Measurements from ENCODE around the gene CACNA1B.
"Not testable (repeated sequence)": the region's sequence is repeated elsewhere in the genome, so short reads cannot be mapped to it uniquely, and the experiment has no call there.

CACNA1B gene

GRCh38 chr9:137890768-137891587 lies 13.4 kb downstream of the CACNA1B start:
- DNase-seq = not testable (repeated sequence)

DNA sequence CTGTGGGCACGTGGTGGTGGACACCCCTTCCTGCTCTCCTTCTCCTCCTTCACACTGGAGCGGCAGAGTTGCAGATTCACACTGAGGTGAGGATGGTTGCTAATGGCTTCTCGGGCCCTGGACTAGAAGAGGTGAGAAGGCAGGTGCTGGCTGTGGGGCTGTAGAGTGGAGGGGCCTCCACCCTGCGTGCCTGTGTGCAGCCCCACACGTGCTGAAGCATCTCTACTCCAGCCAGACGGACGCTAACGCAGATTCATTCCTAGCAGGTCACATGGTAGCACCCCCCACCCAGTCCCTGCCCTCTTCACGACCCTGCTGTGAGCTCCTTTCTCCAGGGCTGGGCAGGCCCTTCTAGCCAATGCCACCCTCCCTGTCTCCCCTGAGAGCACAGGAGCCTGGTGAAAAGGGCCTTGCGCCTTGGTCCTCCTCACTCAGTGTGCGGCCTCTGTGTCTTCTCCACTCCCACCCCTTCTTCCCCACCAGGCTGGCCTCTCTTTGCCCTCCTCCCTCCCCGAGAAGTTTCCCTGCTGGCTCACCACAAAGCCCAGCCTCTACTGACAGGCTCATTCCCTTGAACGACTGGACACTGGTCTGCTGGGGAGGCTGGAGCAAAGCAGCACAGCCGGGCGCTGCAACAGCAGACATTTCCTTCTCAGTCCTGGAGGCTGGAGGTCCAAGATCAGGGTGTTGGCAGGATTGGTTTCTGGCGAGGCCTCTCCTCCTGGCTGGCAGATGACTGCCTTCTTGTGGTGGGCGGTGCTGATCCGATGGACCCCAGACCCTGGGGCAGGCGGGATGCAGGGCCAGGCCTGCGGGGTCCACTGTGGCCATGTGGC lies 14.2 kb downstream of the CACNA1B start:
- DNase-seq = no peak

GRCh38 chr9:137892424-137893191 lies 15.0 kb downstream of the CACNA1B start:
- no peak for DNase-seq

DNA sequence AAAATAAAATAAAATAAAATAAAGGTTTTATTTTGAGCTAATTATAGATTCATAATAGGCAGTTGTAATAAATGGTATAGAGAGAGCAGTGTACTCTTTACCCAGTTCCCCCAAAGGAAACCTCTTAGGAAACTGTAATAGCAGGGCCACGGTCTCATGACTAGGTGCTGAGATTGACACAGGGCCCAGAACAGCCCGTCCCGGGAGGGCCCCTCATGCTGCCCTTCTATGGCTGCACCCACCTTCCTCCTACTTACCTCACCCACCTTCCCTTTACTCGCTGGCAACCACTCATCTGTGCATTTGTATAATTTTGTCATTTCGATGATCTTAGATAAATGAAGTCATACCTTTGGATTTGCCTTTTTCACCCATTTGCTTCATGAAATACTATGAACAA lies 16.1 kb downstream of the CACNA1B start:
- no peak for DNase-seq

- DNase-seq = no peak
These were observed 22.2 kb downstream of the CACNA1B start for GRCh38 chr9:137899551-137900360.

- DNase-seq = no peak
These were observed 23.2 kb downstream of the CACNA1B start for GRCh38 chr9:137900584-137901310.

GRCh38 chr9:137902646-137903045 lies 25.1 kb downstream of the CACNA1B start:
- no peak for DNase-seq

GRCh38 chr9:137905740-137906139 lies 28.2 kb downstream of the CACNA1B start:
- DNase-seq = no peak

GRCh38 chr9:137907776-137908175 lies 30.2 kb downstream of the CACNA1B start:
- DNase-seq = no peak

DNA sequence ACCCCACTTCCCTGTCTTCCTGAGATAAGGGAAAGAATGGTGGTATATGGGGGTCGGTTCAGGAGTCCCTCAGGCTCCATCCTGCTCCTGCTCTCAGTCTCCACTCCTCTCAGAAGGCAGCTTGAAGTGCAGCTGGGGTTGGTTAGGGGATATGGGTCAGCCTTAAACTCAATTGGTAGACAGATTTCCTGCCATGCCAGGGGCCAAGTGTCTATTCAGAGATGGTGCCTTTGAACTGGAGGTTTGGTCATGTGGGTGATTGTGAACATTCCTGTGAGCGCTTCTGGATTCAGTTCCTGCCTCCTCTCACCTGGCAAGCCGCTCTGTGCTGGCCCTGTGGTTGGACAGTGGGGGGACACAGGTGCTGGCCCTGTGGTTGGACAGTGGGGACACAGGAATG lies 35.1 kb downstream of the CACNA1B start:
- DNase-seq = no peak

- no peak for DNase-seq
These were observed 35.5 kb downstream of the CACNA1B start for GRCh38 chr9:137913132-137913531.

DNA sequence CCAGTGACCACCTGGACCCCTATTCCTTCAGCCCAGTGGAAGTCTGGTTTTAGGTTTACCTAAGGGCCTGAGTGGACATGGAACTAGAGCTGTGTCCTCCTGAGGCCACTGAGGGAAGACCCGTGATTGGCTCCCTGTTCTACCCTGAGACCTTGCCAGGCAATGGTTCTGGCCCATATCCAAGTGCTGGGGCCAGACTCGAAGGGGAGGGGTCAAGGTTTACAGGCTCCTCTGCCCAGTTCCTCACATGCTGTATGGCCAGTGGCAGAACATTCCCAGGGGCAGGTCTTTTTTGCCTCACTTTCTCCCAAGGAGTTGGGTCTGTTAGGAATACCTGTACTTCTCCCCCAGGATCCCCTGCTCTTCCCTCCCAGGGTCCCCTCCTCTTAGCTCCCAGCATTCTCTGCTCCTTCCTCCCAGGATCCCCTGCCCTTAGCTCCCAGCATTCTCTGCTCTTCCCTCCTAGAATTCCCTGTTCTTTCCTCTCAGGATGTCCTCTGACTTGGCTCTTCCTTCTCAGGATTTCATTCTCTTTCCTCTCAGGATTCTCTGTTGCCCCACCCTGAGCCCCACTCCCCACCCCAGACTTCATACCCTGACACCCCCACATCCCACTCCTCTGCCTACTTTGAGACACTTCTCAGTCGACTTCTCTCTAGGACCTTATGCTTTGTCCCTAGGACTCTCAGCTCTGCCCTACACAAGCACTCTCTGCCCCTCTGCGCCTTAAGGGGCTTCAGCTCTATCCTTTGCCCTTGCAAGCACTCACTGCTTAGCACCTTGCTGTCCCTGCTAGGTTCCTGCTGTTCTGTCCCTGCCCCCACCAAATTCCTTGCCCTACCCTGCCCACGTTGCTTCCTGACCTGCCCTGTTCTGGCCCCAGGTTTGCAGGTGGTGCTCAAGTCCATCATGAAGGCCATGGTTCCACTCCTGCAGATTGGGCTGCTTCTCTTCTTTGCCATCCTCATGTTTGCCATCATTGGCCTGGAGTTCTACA lies 36.5 kb downstream of the CACNA1B start:
- DNase-seq = no peak

DNA sequence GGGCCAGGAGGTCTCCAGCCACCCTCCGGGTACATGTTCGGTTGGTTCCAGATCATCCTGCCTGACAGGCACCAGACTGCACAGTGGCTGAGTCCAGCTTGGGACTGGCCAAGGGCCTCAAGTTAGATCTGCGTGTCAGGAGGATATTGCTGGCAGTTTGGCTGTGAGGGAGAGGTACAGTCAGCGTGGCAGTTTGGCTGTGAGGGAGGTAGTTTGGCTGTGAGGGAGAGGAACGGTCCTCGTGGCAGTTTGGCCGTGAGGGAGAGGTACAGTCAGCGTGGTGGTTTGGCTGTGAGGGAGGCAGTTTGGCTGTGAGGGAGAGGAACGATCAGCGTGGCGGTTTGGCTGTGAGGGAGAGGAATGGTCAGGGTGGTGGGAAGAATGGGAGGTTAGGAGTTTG lies 39.0 kb downstream of the CACNA1B start:
- DNase-seq = no peak

- DNase-seq = no peak
These were observed 39.5 kb downstream of the CACNA1B start for GRCh38 chr9:137917116-137917515.

GRCh38 chr9:137917795-137918194 lies 40.2 kb downstream of the CACNA1B start:
- DNase-seq = no peak

GRCh38 chr9:137918331-137919094 lies 40.9 kb downstream of the CACNA1B start:
- no peak for DNase-seq

DNA sequence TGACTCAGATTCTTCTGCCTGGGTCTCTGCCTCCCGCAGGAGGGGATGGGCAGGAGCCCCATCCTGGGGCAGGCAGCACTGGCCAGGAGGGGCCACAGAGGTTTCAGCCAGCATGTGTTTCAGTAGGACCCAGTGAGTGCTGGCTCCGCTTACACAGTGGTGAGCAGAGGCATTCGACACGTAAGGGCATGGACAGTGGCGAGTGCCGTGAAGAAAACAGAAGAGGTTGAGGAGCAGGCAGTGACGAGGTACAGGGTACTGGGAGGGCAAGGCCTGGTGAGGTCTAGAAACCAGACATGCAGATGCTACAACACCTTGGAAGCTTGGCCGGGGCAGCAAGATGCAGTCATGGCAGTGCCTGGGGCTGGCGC lies 41.5 kb downstream of the CACNA1B start:
- DNase-seq = no peak

DNA sequence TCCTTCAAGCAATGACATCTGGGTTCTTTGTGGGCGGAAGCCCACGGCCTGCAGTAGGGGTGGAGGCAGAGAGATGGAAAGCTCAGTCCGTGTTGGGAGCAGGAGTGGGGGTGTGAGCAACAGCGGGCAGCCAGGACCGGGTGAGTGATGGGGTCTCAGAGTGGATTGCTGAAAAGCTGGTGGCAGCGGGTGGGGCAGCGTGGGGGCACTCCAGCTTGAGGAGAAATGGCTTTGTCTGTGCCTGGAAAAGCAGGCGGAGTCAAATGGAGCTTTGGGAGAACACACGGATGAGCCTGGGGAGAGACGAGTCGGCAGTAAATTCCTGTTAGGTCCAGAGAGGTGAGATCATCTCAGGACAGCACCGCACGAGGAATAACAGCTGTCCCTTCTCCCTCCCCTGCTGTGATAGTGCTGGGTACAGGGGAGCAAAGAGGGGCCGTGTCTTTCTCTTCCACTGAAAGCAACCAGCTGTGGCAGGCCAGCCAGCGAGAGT lies 42.1 kb downstream of the CACNA1B start:
- DNase-seq = no peak

DNA sequence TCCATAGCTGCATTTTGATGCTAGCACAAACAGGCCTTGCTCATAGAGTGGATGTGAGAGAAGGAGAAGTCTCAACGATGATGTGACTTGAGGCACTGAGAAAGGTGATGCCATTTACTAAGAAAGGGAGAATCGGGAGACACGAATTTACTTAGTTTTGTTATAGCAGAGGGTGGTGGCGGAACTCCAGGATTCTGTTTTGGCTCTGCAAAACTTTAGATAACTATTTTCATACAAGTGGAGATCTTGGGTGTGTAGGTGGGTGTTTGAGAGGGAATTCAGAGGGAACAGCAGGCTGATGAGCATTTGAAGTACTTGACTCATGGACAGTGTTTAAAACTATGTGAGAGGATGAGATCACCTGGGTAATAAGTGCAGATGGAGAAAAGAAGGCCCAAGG lies 43.2 kb downstream of the CACNA1B start:
- DNase-seq = no peak

GRCh38 chr9:137924169-137924568 lies 46.6 kb downstream of the CACNA1B start:
- DNase-seq = no peak

Data from stimulated activated CD4-positive, alpha-beta T cell treated with anti-CD3 and anti-CD28 coated beads, Interleukin-15, amount 100 ng/mL, for 24 hours (primary cell).